Type B pancreatic cell (in vitro differentiated cells): Measurements from ENCODE around the gene NUTF2. TPM values are rescaled to one million over a fixed set of nuclear protein-coding genes. Genes with fewer than 3 reads are reported as not detected.

Experiments used
- DNase-seq: peaks from one replicate; pipeline ENCODE4 v3.0.0; 2021; ENCODE audit warnings: mixed read lengths; ENCODE audit not compliant: unreplicated experiment; ENCODE audit errors: extremely low spot score
- H3K27ac Mint-ChIP-seq: 2 replicates; pipeline ENCODE4 v1.8.0; 2021; ENCODE audit warnings: mild to moderate bottlenecking, mixed read lengths
- H3K27me3 Mint-ChIP-seq: 2 replicates; pipeline ENCODE4 v1.8.0; 2021; ENCODE audit warnings: mixed read lengths
- H3K36me3 Mint-ChIP-seq: 2 replicates; pipeline ENCODE4 v1.8.0; 2021; ENCODE audit warnings: mixed read lengths
- H3K4me1 Mint-ChIP-seq: one replicate; pipeline ENCODE4 v1.8.0; 2021; ENCODE audit warnings: mixed read lengths; ENCODE audit not compliant: unreplicated experiment
- H3K4me3 Mint-ChIP-seq: 2 replicates; pipeline ENCODE4 v1.8.0; 2021; ENCODE audit warnings: mild to moderate bottlenecking, mixed read lengths
- H3K9me3 Mint-ChIP-seq: 2 replicates; pipeline ENCODE4 v1.8.0; 2021; ENCODE audit warnings: mixed read lengths
- CTCF ChIP-seq: fragments of 200-600 bp; sonication (generic); conservative IDR thresholded peaks from 2 replicates; pipeline ENCODE4 v1.5.0; 2021; ENCODE audit warnings: antibody characterized with exemption, mild to moderate bottlenecking
- total RNA-seq: library from RNA; stranded (reverse); gene quantifications from 2 replicates; pipeline ENCODE4 v1.2.1, GENCODE V29; 2021; ENCODE audit warnings: low replicate concordance

Gene NUTF2
- total RNA-seq, 1 donor from 2014 or later: 144 TPM

DNA sequence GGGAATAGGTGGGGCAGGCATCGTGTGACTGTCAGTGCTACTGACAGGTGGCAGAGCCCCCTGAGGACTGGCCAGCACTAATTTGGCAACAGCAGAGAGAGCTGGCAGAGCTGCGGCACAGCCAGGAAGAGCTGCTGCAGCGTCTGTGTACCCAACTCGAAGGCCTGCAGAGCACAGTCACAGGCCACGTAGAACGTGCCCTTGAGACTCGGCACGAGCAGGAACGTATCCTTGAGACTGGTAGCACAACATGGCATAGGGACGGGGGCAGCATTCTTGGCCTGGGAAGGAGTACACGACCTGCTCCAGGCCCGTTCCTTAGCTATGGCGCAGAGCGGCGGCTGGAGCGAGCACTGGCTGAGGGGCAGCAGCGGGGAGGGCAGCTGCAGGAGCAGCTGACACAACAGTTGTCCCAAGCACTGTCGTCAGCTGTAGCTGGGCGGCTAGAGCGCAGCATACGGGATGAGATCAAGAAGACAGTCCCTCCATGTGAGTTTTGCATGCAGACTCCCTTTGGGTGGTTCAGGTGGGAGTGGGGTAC is 35.0 kb downstream of the NUTF2 start:
- no peak for TF ChIP-seq CTCF

GRCh38 chr16:67882374-67883145 is 35.8 kb downstream of the NUTF2 start:
- Mint-ChIP-seq H3K27ac (no peak overlapping the region), H3K27me3 (no peaks in the 10 kb centered on the region), H3K9me3 (no peaks in the 10 kb centered on the region), H3K4me3 (no peak overlapping the region), H3K4me1 (peaks cover 5% of the 10 kb centered on the region), H3K36me3 (peaks cover 4% of the 10 kb centered on the region)
- no peak for TF ChIP-seq CTCF
- DNase-seq: no peak

More for the DNA sequence above, 35.0 kb downstream of the NUTF2 start:
- Mint-ChIP-seq H3K4me1 (peaks cover 5% of the 10 kb centered on the region), H3K9me3 (no peaks in the 10 kb centered on the region), H3K27me3 (no peaks in the 10 kb centered on the region), H3K4me3 (no peak overlapping the region), H3K27ac (no peak overlapping the region), H3K36me3 (peaks cover 4% of the 10 kb centered on the region)
- no peak for DNase-seq

DNA sequence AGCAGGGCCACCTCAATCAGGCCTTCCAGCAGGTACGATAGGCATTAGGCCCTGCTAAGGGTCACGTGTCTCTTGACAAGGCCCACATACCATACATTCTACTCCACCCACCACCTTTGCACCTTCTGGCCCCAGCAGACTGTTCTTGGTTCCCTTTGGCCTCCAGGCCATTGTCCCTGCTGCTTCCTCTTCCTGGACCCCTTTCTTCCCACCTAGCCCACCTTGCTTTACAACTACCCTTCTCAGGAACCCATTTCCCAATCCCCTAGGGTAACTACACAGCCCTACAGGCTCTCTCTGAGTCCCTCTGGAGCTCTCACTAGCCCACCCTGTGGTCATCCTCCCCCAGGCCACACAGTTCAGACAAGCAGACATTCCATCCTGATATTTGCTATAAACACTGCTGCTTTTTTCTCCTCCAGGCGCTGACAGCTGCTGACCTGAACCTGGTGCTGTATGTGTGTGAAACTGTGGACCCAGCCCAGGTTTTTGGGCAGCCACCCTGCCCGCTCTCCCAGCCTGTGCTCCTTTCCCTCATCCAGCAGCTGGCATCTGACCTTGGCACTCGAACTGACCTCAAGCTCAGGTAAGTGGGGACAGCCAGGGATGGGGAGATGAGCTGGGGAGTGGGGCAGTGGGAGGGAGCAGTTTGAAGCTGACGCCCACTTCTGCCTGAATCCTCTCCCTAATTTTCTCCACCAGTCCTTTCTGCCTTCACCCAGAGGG is 36.6 kb downstream of the NUTF2 start:
- H3K36me3 Mint-ChIP-seq: peaks cover 4% of the 10 kb centered on the region
- no peaks in the 10 kb centered on the region for H3K27me3 Mint-ChIP-seq
- H3K4me3 Mint-ChIP-seq: no peak overlapping the region

DNA sequence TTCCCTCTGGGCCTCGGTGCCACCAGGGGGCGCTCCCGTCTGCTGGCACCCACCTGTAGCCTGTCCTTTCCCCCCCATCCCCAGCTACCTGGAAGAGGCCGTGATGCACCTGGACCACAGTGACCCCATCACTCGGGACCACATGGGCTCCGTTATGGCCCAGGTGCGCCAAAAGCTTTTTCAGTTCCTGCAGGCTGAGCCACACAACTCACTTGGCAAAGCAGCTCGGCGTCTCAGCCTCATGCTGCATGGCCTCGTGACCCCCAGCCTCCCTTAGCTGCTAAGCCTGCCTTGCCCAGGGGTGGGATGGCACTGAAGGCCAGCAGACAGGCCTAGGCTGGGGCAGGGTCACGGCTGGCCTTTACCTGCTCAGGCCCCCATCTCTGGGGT is 37.1 kb downstream of the NUTF2 start:
- DNase-seq: peak; percentile 81
- H3K27me3 Mint-ChIP-seq: no peaks in the 10 kb centered on the region
- peaks cover 5% of the 10 kb centered on the region for H3K4me1 Mint-ChIP-seq
- no peak overlapping the region for H3K4me3 Mint-ChIP-seq
- peaks cover 4% of the 10 kb centered on the region for H3K36me3 Mint-ChIP-seq
- no peaks in the 10 kb centered on the region for H3K9me3 Mint-ChIP-seq
- peak; percentile 87 for TF ChIP-seq CTCF
- H3K27ac Mint-ChIP-seq: no peak overlapping the region

More for the DNA sequence above, 36.6 kb downstream of the NUTF2 start:
- Mint-ChIP-seq H3K4me1 (peaks cover 5% of the 10 kb centered on the region), H3K27ac (no peak overlapping the region), H3K9me3 (no peaks in the 10 kb centered on the region)
- no peak for DNase-seq
- TF ChIP-seq CTCF: no peak

DNA sequence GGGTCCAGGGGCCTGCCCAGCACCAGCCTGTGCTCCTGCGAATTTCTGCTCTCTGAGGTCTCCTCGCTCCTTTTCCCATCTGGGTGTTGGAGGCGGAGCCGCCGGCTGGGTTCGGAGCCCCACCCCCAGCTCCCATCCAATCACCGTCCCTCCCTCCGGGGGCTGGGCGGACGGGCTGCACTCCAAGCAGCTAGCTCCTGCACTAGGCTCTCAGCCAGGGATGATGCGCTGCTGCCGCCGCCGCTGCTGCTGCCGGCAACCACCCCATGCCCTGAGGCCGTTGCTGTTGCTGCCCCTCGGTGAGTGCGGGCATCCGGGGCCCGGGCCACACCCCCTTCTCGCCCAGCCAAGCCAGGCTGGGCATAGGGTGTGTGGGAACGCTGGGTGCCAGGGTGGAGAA is 38.0 kb downstream of the NUTF2 start, which contains the start of gene NRN1L:
Gene NRN1L, plus strand, starts transcription at position 202 of the 400 bp plus-strand sequence. Its CDS starts 19 bp downstream, at position 221.
- peak; percentile 88 for DNase-seq
- H3K36me3 Mint-ChIP-seq: peaks cover 4% of the 10 kb centered on the region
- H3K4me3 Mint-ChIP-seq: no peak within 1 kb of the TSS
- TF ChIP-seq CTCF: no peak
- H3K4me1 Mint-ChIP-seq: peaks cover 5% of the 10 kb centered on the region
- no peaks in the 10 kb centered on the region for H3K27me3 Mint-ChIP-seq
- H3K27ac Mint-ChIP-seq: peak within 1 kb of the TSS; percentile 49
- no peaks in the 10 kb centered on the region for H3K9me3 Mint-ChIP-seq
